ENCODE data around the gene PIP4K2A. TPM values are rescaled to one million over a fixed set of nuclear protein-coding genes. Genes with fewer than 3 reads are reported as not detected.

PIP4K2A gene
- total RNA-seq, 1 experiment from 2014 or later = 24.2 TPM

- H3K4me3 Mint-ChIP-seq (ENCODE audit: low read depth, unreplicated experiment) = no peak overlapping the region
- no peaks in the 10 kb centered on the region for H3K27me3 Mint-ChIP-seq (ENCODE audit: unreplicated experiment)
- no peak for TF ChIP-seq CTCF (IDR thresholded peaks at IDR 0.05; ENCODE audit: unreplicated experiment)
- no peak for DNase-seq
- CTCF ChIA-PET = no interaction called here
- no peaks in the 10 kb centered on the region for H3K9me3 Mint-ChIP-seq (ENCODE audit: low read depth, unreplicated experiment)
- intact Hi-C loops (cut with micrococcal nuclease; ENCODE audit: unreplicated experiment) = no loop called here
- no peak overlapping the region for H3K27ac Mint-ChIP-seq (ENCODE audit: unreplicated experiment)
- BruUV-seq (replicated peaks) = no TSS peak
- no peaks in the 10 kb centered on the region for H3K36me3 Mint-ChIP-seq (ENCODE audit: insufficient read depth, unreplicated experiment)
- H3K4me1 Mint-ChIP-seq (ENCODE audit: low read depth, unreplicated experiment) = peaks cover 11% of the 10 kb centered on the region
Measured at GRCh38 chr10:22673091-22673392, 41.3 kb downstream of the PIP4K2A start.

- Mint-ChIP-seq H3K4me1 (ENCODE audit: low read depth, unreplicated experiment) (peaks cover 11% of the 10 kb centered on the region), H3K36me3 (ENCODE audit: insufficient read depth, unreplicated experiment) (no peaks in the 10 kb centered on the region), H3K4me3 (ENCODE audit: low read depth, unreplicated experiment) (no peak overlapping the region), H3K27me3 (ENCODE audit: unreplicated experiment) (no peaks in the 10 kb centered on the region), H3K27ac (ENCODE audit: unreplicated experiment) (no peak overlapping the region), H3K9me3 (ENCODE audit: low read depth, unreplicated experiment) (no peaks in the 10 kb centered on the region)
- intact Hi-C loops (cut with micrococcal nuclease; ENCODE audit: unreplicated experiment) = no loop called here
- CTCF ChIA-PET = interaction anchor here (0.5 to 1.3 kb wide), 2 partner anchors 14 to 141 kb away, joined by 3 to 4 read pairs; no protein-coding TSS in a partner anchor
- no peak for DNase-seq
- BruUV-seq (replicated peaks) = no TSS peak
- TF ChIP-seq CTCF (IDR thresholded peaks at IDR 0.05; ENCODE audit: unreplicated experiment) = no peak
Measured at GRCh38 chr10:22672319-22673090, 41.9 kb downstream of the PIP4K2A start.

- Mint-ChIP-seq H3K4me3 (ENCODE audit: low read depth, unreplicated experiment) (no peak overlapping the region), H3K27ac (ENCODE audit: unreplicated experiment) (no peak overlapping the region), H3K4me1 (ENCODE audit: low read depth, unreplicated experiment) (peaks cover 22% of the 10 kb centered on the region), H3K9me3 (ENCODE audit: low read depth, unreplicated experiment) (no peaks in the 10 kb centered on the region), H3K36me3 (ENCODE audit: insufficient read depth, unreplicated experiment) (no peaks in the 10 kb centered on the region), H3K27me3 (ENCODE audit: unreplicated experiment) (no peaks in the 10 kb centered on the region)
- CTCF ChIA-PET = no interaction called here
- intact Hi-C loops (cut with micrococcal nuclease; ENCODE audit: unreplicated experiment) = no loop called here
- BruUV-seq (replicated peaks) = no TSS peak
- DNase-seq = no peak
- TF ChIP-seq CTCF (IDR thresholded peaks at IDR 0.05; ENCODE audit: unreplicated experiment) = no peak
Measured at GRCh38 chr10:22670788-22671187, 43.6 kb downstream of the PIP4K2A start.

- Mint-ChIP-seq H3K9me3 (ENCODE audit: low read depth, unreplicated experiment) (no peaks in the 10 kb centered on the region), H3K4me3 (ENCODE audit: low read depth, unreplicated experiment) (no peak overlapping the region), H3K27ac (ENCODE audit: unreplicated experiment) (no peak overlapping the region), H3K4me1 (ENCODE audit: low read depth, unreplicated experiment) (peaks cover 22% of the 10 kb centered on the region), H3K36me3 (ENCODE audit: insufficient read depth, unreplicated experiment) (no peaks in the 10 kb centered on the region), H3K27me3 (ENCODE audit: unreplicated experiment) (no peaks in the 10 kb centered on the region)
- no TSS peak for BruUV-seq (replicated peaks)
- intact Hi-C loops (cut with micrococcal nuclease; ENCODE audit: unreplicated experiment) = no loop called here
- no peak for DNase-seq
- CTCF ChIA-PET = no interaction called here
- no peak for TF ChIP-seq CTCF (IDR thresholded peaks at IDR 0.05; ENCODE audit: unreplicated experiment)
Measured at GRCh38 chr10:22669163-22669711, 45.1 kb downstream of the PIP4K2A start.

Data from Calu3 (cell line).